GM18499 (cell line): ENCODE measurements around the gene OPN1MW.
"Not testable (repeated sequence)": the region's sequence is repeated elsewhere in the genome, so short reads cannot be mapped to it uniquely, and the experiment has no call there.

ENCODE experiments used
- ATAC-seq: cut with Tn5 transposase; IDR thresholded peaks from one replicate; pipeline ENCODE4 v1.9.1; 2021; ENCODE audit warnings: moderate number of reproducible peaks; ENCODE audit not compliant: insufficient read depth, unreplicated experiment

The OPN1MW gene

GRCh38 chrX:154209670-154210418 lies 27.4 kb downstream of the OPN1MW start:
- peak; percentile 80 for ATAC-seq

GRCh38 chrX:154211057-154211456 lies 28.7 kb downstream of the OPN1MW start:
- ATAC-seq = not testable (repeated sequence)

DNA sequence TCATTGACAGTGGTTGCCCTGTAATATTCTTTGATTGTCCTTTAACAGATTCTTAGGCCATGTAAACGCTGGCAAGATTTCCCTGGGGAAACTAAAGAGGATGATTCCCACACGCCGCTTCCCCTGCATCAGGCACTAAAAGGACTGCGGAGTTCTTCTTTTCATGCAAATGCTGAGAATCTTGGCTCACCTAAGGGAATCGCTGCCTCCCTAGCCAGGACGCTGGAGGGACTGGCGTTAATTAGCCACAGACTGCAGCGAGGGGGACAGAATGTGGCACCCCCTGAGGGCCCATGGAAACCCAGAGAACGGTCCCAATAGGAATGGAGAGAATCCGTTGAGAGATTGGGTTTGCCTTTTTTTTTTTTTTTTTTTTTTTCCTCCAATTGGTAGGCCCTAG lies 29.1 kb downstream of the OPN1MW start:
- not testable (repeated sequence) for ATAC-seq

DNA sequence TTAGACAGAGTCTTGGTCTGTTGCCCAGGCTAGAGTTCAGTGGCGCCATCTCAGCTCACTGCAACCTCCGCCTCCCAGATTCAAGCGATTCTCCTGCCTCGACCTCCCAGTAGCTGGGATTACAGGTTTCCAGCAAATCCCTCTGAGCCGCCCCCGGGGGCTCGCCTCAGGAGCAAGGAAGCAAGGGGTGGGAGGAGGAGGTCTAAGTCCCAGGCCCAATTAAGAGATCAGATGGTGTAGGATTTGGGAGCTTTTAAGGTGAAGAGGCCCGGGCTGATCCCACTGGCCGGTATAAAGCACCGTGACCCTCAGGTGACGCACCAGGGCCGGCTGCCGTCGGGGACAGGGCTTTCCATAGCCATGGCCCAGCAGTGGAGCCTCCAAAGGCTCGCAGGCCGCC lies 37.1 kb downstream of the OPN1MW start, which contains the start of gene OPN1MW2:
Gene OPN1MW2 (plus strand): TSS at position 301 of the 400 bp plus-strand sequence. CDS start 60 bp downstream, at position 361.
- ATAC-seq = not testable (repeated sequence)

DNA sequence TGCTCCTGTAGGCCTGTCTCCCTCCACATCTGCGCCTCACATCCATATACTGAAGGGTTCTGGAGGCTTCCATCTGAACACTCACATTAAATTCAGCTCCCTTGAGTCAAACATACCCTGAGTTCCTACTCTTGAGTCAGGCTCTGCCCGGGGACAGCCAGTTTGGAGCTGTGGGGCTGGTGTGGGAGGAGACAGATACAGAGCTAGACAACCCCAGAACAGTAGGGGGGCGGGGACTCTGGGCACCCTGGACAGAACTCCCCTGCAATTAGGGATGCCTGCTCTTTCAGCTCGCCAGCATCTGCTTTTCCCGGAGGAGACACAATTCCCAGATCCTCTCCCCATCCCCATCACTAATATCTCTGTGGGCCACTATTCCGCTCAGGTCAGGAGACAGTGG lies 42.9 kb downstream of the OPN1MW start:
- ATAC-seq = not testable (repeated sequence)

- not testable (repeated sequence) for ATAC-seq
Observed at GRCh38 chrX:154226706-154227105, 44.3 kb downstream of the OPN1MW start.

DNA sequence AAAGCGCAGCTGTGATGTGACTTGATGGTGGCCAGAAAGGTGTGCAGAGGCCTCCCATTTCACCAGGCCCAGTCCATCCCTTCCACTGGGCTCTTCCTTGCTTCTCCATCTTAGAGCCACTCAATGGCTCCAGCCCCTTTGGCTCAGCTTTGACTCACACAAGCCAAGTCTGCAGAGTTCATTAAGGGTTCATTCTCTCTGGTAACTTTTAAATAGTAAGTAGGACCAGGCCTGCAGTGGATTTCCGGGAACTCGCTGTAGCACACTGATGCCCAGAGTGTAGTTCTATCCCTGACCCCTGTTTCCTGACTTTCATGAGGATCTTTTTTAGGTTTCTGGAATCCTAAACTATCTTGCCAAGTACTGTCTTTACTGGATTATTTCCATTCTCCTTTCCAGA lies 49.0 kb downstream of the OPN1MW start:
- ATAC-seq = not testable (repeated sequence)

- not testable (repeated sequence) for ATAC-seq
Observed at GRCh38 chrX:154233620-154234019, 51.2 kb downstream of the OPN1MW start.

DNA sequence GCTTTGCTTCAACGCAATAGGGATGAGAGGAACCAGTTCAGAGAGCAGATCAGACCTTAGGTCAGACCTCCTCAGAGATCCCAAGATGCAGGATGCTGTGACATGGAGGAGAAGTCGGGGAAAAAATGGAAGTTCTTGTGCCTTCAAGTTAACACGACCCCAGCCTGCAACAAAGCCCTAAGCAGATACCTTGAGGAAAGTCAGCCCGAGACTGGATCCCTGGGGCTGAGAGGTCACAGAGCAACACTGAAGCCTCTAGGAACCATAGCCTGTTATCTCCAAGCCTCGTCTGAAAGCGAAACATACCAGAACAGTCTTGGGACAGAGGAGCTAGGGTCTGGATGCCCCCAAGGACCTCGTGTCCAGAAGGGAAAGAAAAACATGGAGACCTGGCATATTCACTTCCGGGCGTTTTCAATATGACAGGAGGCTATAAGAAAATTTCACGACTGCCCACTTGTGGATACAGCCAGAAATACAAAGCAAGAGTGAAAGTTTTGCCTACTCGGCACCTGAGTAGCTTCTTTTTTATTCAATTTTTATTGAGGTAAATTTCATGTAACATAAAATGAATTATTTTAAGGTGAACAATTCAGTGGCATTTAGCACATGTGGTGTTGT lies 56.7 kb downstream of the OPN1MW start:
- not testable (repeated sequence) for ATAC-seq

- ATAC-seq = not testable (repeated sequence)
Observed at GRCh38 chrX:154239982-154240503, 57.6 kb downstream of the OPN1MW start.
